GM18519 (cell line): ENCODE results near the gene GLRX.
A peak's percentile ranks its signal among the peaks of the same experiment; 100 is the strongest.
"Not testable (repeated sequence)": the region's sequence is repeated elsewhere in the genome, so short reads cannot be mapped to it uniquely, and the experiment has no call there.

Experiments
- ATAC-seq: cut with Tn5 transposase; IDR thresholded peaks from one replicate; pipeline ENCODE4 v1.9.1; 2021; ENCODE audit warnings: mild to moderate bottlenecking, moderate library complexity; ENCODE audit not compliant: unreplicated experiment, low FRiP score

The GLRX gene

GRCh38 chr5:95853490-95853889 is 31.0 kb upstream of the GLRX start:
- ATAC-seq, result no peak

GRCh38 chr5:95852567-95852966 is 30.0 kb upstream of the GLRX start:
- ATAC-seq, result no peak

- not testable (repeated sequence) for ATAC-seq
Observed at GRCh38 chr5:95851141-95851540, 28.6 kb upstream of the GLRX start.

GRCh38 chr5:95850391-95850894 is 27.9 kb upstream of the GLRX start:
- ATAC-seq, result no peak

- ATAC-seq, result no peak
Observed at GRCh38 chr5:95848701-95849100, 26.2 kb upstream of the GLRX start.

- ATAC-seq, result no peak
Observed at GRCh38 chr5:95847261-95847592, 24.7 kb upstream of the GLRX start.

GRCh38 chr5:95846554-95847260 is 24.2 kb upstream of the GLRX start:
- peak; percentile 57 for ATAC-seq

- no peak for ATAC-seq
Observed at GRCh38 chr5:95845391-95845790, 22.9 kb upstream of the GLRX start.

- no peak for ATAC-seq
Observed at GRCh38 chr5:95843733-95844223, 21.3 kb upstream of the GLRX start.

GRCh38 chr5:95842854-95843544 is 20.5 kb upstream of the GLRX start:
- peak; percentile 74 for ATAC-seq

- no peak for ATAC-seq
Observed at GRCh38 chr5:95841914-95842812, 19.6 kb upstream of the GLRX start.

- ATAC-seq, result no peak
Observed at GRCh38 chr5:95840956-95841705, 18.6 kb upstream of the GLRX start.

- ATAC-seq, result no peak
Observed at GRCh38 chr5:95839658-95840057, 17.1 kb upstream of the GLRX start.

- no peak for ATAC-seq
Observed at GRCh38 chr5:95838556-95838955, 16.0 kb upstream of the GLRX start.

GRCh38 chr5:95838001-95838520 is 15.5 kb upstream of the GLRX start:
- no peak for ATAC-seq

- no peak for ATAC-seq
Observed at GRCh38 chr5:95837492-95837891, 15.0 kb upstream of the GLRX start.

GRCh38 chr5:95836971-95837370 is 14.4 kb upstream of the GLRX start:
- not testable (repeated sequence) for ATAC-seq

GRCh38 chr5:95836544-95836943 is 14.0 kb upstream of the GLRX start:
- ATAC-seq, result peak; percentile 27

GRCh38 chr5:95835682-95836385 is 13.3 kb upstream of the GLRX start:
- no peak for ATAC-seq
